Embryonic facial prominence (tissue), 1 donor: ENCODE data around the gene CHD1.

Experiments
- DNase-seq: peaks from one replicate; pipeline ENCODE4 v3.0.0-alpha.2; 2016; ENCODE audit errors: extremely low spot score

Gene CHD1

DNA sequence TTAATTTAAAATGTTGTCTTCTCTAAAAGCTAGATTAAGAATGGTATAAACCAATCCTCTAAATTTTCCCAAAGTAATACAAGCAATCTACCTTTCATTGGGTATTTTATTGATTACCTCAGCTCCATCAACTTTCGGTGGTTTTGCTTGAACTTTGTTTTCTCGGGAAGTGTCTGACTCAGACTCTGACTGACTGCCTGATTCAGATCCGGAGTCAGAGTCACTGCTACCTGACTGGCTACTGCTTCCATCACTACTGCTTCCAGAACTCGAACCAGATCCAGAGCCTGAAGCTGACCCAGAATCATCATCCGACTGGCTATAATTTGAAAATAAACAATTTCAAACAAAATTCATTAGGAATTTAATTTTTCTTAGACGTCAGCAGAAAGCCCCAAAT lies 24.0 kb downstream of the CHD1 start:
- DNase-seq: no peak

DNA sequence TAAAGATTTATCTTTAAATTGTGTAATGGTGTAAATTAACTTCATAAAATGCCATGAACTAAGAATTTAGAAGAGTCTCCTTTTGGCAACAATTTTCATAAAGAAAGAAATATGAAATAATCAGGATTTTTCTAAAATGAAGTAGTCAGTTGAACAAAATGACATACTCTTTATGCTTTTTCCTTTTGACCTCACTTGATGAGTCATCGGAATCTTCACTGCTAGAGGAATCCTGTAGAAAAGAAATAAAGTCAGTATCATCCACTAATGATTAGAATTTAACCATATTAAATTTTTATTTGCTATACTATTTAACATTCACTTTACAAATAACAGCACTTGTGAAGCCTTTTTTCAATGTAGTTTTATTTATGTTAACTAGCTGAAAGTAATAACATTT lies 26.1 kb downstream of the CHD1 start:
- DNase-seq: no peak

DNA sequence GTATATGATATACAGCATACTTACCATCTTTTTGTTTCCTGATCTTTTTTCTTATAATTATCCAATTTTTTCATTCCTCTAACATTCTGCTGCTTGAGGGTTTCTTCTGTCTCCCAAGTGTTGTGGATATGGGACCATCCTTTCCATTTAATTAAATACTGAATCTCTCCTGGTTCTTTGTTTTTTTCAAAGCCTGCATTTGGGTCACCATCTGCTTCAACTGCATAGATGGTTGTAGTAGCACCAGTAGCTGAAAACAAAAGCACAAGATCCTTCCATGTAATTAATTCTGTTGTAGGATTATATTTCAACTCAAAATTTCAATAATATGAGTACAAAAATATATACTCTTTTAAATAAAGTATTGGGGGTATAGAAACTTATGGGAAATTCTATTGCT lies 29.4 kb downstream of the CHD1 start:
- no peak for DNase-seq

DNA sequence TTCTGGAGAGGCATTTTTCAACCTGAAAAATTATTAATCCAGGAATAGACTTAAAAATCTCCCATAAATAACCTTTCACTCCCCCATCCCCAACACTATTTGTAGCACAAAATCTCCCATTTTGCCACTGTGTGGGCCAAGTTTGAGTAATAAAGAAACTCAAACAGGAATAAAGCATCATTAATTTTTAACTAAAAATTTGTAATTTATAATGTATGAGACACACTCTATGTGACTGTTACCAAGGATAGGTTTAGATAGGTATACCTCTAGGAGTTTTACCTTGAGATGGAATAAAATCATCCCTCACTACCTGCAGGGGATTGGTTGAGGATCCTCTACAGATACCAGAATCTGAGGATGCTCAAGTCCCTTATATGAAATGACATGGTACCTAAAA lies 30.1 kb downstream of the CHD1 start:
- DNase-seq: no peak

DNA sequence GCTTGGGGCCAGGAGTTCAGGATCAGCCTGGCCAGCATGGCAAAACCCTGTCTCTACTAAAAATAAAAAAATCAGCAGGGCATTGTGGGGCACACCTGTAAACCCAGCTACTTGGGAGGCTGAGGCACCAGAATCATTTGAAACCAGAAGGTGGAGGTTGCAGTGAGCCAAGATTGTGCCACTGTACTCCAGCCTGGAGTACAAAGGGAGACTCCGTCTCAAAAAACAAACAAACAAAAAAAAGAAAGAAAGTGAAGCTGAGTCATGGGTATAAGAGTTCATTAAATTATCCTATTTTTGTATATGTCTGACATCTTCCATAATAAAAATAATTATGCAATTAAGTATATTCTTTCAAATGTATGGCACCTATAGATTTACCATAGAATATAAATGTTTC lies 37.2 kb downstream of the CHD1 start:
- no peak for DNase-seq

DNA sequence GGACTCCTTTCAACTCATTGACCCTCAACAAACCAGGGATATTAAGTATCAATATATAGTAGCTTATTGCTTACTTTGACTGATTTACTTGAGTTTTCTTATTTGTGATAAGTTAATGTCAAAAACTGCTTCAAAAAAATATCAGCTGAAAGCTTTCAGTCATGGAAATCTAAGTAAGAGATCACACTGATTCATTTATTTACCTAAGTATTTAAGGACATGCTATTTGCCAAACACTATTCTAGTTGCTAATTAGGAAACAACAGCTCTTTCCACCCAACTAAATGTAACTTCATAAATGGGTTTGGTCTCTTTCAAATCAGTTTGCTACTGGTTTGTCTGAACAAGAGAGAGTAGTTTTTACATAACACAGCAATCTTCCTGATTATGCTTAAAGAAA lies 48.2 kb downstream of the CHD1 start:
- DNase-seq: no peak

DNA sequence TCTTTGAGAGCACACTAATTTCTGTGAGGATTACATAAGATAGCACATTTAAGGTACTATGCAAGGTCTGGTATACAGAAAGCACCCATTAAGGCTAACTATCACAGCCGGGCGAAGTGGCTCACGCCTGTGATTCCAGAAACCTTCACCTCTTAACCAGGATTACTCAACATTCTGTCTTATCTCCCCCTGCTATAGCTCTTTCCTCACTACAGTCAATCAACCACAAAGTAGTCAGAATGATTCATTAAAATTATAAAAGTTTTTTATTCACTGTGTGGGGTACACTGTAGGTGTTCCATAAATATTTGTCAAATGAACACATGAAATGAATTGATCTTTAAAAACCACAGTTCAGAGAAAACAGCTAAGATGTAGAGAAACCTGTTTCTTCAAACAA lies 48.7 kb downstream of the CHD1 start:
- DNase-seq: no peak

DNA sequence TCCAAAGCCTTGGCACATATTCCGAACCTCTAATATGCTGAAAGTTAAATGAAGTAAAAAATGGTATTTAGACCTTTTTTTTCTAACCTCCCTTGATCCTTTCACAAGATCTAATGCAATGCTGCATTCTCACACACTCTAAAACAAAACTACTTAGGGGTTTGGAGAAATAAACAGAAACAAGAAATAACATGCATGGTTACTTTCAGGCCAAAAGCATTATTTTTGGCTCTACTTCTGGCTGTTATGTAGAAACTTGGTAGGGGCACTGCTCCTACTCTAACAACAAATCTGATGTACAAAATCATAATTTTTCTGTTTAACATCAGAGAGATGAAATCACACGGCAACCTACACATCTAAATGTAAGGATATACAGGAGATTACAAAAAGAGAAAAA lies 51.2 kb downstream of the CHD1 start:
- no peak for DNase-seq

DNA sequence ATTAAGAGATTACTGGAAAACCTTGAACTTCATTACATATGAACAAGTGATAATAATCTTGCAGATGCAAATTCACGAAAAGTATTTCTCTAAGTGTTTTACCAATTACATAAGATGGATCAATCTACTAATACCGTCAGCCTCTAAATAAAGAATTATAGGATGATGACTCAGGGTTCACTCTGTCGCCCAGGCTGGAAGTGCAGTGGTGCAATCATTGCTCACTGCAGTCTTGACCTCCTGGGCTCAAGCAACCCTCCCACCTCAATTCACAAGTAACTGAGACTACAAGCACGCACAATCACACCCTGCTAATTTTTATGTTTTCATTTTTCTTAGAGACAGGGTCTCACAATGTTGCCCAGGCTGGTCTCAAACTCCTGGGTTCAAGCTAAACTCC lies 56.1 kb downstream of the CHD1 start:
- DNase-seq: no peak

DNA sequence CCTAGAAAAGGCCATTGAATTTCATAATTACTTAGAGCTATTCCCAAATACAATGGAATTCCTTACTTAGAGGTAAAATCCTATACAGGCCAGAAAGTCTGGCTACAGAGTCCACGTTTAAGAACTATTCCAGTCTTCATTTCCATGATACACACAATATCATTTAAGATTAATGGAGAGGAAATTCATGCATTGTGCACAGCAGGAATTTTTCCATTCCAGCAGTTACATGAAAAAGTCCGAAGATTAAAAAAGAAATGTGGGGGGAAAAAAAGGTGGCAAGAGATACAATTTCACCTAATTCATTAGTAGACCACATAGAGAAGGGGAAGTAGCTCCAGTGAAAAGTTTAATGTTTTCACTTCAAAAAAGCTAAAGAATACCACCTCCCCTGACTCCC lies 63.1 kb downstream of the CHD1 start:
- no peak for DNase-seq

DNA sequence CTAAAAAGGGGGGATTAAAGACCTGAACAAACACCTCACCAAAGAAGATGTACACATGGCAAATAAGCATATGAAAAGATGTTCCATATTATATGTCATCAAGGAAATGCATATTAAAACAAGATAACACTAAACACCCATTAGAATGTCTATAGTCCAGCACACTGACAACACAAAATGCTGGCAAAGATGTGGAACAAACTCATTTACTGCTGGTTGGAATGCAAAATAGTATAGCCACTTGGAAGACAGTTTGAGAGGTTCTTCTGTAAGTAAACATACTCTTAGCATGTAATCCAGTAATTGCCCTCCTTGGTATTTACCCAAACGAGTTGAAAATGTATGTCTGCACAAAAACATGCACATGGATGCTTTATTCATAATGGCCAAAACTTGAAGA lies 81.8 kb downstream of the CHD1 start:
- DNase-seq: no peak

DNA sequence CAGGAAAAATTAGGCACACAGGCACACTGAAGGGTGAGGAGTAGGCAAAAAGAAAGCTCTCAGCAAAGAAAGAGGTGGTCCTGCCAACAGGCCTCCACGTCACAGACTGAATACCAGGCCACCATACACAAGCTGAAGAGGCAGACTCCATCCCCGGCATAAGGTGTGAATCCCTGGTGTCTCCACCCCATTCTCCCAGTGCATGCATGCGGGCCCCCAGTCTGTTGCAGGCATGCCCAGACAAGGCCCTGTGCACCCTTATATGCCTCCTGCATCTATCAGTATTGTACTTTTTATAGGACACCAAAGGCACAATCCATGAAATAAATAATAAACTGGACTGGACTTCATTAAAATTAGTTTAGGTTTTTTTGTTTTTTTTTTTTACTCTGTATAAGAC lies 82.3 kb downstream of the CHD1 start:
- no peak for DNase-seq

DNA sequence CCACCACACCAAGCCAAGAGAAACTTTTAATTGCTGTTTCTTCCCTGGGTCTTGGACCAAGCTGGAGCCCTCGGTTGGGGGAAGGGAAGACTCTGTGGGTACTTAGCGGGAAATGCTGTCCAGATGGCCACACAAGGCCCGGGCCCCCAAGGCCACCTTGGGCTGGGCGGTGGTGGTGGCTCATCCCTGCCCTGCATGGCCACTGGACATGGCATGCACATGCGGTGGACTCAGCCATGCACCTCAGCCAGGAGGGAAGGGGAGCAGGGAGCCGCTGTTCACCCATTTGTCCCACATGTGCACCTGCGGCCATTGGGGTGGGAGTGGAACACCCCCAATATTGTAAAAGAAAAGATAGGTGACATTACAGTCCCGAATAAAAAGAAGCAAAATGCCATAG lies 82.9 kb downstream of the CHD1 start:
- no peak for DNase-seq

DNA sequence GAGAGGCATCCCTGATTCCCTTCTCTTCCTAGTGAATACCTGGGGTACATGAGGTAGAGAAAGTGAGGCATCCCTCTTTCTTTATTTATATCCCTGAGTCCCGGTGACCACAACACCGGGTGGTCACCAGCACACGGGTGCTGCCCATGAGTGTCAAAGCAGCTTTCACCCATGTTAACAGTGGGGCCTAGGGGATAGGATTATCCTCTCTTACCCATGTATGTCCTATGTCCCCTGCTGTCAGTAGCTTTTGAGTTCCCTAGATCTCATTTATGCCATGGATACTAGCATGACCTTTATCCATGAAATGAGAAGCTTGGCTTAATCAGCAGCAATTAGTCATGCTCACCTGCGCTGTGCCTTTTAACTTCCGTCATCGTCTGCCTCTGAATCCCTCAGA lies 83.9 kb downstream of the CHD1 start:
- DNase-seq: no peak

DNA sequence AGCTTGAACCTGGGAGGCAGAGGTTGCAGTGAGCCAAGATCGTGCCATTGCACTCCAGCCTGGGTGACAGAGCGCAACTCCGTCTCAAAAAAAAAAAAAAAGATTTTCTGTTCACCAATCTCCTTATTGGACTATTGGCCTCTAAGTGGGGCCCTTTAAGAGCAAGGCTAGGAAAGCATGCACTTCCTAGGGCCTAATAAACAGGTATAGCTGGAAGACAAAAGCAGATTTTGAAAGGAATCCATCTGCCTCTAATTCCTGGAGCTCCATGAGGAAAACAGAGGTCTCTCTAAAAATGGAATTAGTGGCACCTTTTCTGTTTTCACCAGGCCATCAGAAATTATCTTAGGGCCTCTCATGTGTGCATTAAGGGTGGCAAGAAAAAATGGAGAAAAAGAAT lies 85.3 kb downstream of the CHD1 start:
- DNase-seq: no peak

DNA sequence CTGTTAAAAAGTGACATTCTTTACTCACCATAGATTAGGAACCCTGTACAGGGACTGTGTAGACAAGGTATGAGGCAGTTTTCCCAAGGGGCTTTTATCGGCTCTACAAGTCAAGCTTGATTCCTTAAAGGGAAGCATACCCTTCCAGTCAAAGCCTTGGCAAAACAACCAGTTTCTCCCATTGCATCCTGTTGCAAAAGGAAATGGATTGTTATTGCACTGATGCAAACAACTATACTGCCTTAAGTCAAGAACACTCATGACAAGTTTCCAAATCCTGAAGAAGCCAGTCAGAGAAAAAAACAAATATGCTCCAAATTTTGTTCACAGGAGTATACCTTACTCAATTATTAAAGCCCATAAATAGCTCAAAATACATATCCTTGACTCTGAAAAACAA lies 87.9 kb downstream of the CHD1 start:
- DNase-seq: no peak

DNA sequence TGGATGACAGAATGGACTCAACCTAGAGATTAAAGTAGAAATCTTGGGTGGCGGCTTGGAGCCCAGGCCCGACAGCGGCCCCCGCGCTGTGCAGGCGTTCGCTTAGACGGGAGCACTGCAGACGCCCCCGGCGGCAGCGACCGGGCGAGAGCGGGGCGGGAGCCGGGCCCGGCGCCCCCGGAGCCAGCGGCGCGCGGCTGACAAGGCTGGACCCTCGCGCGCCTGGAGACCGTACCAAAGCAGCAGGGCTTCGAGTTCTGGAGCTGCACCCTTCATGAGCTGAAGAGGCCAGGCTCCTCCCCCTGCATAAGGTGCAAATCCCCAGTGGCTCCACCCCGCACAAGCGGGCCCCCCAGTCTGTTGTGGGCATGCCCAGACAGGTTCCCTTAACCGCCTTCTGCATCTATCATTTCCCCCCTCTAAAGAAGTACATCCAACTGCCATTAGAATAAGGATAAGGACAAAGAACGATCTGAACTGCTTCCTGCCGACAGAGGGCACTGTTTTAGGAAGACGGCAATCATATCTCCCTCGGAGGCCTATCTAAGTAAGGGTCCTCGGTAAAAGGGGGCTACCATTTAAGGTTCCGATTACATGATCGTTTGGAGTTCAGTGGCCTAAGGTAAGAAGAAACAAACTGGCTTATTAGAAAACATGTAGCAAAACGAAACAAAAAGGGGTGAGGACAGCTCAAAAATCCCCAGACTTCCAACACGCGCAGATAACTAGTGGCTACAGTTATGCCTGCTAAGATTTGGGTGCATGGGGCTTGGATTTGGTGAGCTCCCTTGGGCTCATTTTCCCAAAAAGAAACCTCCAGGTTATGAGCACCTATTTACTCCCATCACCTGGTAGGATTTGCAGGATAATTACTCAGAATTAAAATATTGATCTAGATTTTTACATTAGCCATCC lies 89.1 kb downstream of the CHD1 start:
- no peak for DNase-seq

DNA sequence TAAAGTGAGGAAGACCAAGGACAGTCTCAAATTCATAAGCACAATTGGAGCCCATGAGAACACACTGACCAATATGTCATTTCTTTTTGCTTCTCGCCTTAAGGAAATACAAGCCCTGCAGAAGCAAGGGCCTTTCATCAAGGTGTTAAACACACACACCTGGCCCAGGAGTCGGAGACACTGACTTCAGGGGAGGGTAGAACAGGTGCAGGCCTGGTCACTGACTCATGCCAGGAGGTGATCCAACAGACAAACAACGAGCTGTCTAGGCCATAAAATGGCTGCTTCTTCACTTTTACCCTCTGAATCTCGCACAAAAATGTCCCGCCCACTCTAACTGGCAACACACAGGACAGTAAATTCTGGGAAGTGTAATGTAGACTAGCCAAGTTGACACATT lies 92.6 kb downstream of the CHD1 start:
- no peak for DNase-seq

DNA sequence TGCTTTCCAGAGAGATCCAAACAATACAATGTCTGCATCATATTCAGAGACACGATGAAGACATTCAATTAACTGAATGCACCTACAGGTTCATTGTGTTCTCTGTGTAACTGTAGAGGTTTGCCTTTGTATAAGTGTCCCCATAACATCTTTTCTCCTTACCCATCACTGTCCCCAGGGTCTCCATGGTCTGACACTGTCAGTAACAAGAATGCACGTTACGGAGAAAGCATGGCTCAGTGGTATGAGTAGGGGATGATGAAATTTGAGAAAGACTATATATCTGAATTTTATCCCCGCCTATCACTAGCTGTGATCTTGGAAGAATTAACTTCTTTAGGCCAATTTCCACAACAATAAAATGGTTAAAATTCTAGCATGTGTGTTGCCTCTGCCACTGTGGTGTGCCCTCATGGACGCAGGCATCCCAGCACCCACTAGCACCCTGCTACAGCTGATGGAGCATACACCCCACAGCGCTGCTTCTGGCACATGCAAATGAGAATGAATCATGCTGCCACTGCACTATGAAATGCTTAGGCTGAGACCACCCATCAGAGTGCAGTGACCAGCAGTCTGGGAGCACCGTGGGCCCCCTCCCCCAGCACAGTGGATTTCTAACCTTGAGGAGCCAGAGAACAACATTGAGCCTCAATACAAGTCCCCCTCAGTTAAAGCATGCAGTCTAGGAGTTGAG lies 101.1 kb downstream of the CHD1 start:
- DNase-seq: no peak

DNA sequence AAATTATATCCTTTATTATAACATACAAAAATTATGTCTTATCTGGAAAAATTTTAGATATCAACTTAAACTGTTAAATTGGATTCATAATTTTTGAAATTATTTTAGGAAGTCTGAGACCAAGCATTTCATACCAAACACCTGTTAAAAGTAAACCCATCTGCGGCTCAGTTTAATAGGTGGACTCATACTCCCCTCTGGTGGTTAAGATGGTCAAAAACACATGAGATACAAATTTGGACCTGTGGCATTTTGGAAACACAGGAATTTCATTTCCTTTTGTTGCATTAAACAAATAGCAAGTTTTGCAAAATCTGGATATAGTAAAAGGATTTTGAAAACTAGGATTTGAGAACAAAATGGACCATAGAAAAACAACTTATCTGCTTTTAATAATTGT lies 101.6 kb downstream of the CHD1 start:
- DNase-seq: no peak

DNA sequence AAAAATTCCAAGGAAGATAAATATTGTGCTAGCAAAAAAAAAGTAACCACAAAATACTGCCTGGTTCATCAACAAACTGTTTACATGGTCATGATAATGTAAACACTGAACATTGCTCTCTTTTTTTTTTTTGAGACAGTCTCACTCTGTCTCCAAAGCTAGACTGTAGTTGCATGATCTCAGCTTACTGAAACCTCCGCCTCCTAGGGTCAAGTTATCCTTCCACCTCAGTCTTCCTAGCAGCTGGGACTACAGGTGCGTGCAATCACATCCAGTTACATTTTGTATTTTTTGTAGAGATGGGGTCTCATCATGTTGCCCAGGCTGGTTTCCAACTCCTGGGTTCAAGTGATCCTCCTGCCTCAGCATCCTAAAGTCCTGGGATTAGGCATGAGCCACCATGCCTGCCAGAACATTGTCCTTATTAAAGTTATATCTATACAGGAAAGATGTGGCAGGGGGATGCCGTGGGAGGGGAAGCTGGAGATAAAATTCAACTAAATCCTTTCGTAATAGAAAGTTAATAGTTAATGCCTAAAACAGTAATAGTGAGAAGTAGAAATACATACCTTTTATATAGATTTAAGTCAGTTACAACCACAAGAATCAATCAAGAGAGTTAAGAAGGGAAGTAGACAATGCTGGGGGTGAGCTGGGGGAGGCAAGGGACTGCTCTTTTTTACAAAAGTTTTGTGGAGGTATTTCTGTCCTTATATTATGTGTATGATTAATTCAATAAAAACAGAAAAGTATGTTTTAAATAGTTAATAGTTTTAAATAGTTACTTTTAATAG lies 103.0 kb downstream of the CHD1 start:
- no peak for DNase-seq

DNA sequence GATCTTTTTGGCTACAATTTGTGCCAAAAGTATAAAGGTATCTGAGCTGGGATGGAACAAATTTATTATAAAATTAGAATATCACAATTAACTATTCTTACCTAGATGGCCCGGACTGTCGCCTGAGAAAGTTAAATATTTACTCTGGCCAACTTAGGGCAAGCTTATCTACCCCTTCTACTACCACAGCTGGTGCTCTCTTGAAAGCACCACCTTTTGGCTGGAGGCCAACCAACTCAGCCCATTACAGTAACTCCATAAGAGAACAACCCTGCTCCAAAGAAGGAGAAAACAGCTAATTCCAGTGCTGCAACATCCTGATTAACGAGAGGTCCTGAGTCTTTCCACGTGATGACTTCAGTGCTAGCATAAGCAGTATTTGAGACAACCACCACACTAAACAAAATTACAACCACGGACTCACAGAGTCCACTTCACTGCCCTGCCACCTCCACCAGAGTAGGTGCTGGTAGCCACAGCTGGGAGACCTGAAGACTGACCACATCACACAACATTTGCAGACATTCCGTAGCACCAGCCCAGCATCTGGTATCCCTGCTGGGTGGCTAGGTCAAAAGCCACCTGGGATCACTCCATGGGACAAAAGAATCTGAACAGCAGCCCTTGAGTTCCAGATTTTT lies 112.1 kb downstream of the CHD1 start:
- DNase-seq: no peak
